ENCODE data around the gene STARD13.

DNA sequence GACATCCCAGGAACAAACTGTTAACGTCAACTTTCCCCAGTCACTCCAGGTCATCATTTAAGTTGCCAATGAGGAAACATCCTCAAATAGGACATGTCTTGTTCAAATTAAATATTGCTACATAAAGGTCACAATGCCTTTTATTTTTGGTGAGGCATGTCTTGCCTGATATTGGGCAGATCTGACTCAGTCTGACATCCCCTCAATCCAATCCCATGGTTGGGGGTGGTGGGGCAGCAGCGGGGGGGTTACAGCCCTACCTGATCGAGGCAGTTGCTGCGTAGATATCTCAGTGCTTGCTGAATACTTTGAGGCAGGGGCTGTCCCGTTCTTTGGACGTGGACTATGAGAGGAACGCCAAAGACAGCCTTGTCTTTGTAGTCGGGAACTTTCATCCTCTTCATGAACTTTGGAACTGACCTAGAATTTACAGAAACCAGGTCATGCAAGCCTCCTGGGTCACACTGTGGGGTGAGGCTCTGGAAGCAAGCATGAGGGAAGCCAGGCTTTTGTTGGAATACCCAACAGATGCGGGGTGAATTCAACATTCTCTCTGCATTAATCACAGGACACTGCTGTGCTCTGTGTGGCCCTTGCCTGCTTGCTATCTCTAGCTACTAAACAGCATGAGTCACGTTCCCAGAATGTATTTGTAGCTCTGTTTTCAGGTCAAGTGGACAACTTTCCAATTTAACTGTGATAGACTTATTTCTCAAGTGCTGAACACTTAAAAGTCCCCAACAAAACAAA, 159.6 kb downstream of the STARD13 start:
- peak; percentile 90 for TF ChIP-seq JUND (IDR thresholded peaks at IDR 0.05)
- TF ChIP-seq, protein P1, sequence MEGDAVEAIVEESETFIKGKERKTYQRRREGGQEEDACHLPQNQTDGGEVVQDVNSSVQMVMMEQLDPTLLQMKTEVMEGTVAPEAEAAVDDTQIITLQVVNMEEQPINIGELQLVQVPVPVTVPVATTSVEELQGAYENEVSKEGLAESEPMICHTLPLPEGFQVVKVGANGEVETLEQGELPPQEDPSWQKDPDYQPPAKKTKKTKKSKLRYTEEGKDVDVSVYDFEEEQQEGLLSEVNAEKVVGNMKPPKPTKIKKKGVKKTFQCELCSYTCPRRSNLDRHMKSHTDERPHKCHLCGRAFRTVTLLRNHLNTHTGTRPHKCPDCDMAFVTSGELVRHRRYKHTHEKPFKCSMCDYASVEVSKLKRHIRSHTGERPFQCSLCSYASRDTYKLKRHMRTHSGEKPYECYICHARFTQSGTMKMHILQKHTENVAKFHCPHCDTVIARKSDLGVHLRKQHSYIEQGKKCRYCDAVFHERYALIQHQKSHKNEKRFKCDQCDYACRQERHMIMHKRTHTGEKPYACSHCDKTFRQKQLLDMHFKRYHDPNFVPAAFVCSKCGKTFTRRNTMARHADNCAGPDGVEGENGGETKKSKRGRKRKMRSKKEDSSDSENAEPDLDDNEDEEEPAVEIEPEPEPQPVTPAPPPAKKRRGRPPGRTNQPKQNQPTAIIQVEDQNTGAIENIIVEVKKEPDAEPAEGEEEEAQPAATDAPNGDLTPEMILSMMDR (IDR thresholded peaks at IDR 0.05 in 2 of 3, conservative IDR thresholded peaks at IDR 0.05 in 1 of 3; ENCODE audit: borderline replicate concordance in 1 of 3, insufficient read depth in 1 of 3, low read depth in 2 of 3, low read length in 2 of 3): no peak
- TF ChIP-seq POLR2AphosphoS5 (IDR thresholded peaks at IDR 0.05; ENCODE audit: low read depth, low read length): peak; percentile 30; the same call in 1 of the 2 replicates
- no peak for TF ChIP-seq ZNF274 (IDR thresholded peaks at IDR 0.05; ENCODE audit: low read depth, low read length)
- TF ChIP-seq, protein P2, sequence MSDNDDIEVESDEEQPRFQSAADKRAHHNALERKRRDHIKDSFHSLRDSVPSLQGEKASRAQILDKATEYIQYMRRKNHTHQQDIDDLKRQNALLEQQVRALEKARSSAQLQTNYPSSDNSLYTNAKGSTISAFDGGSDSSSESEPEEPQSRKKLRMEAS (IDR thresholded peaks at IDR 0.05): peak; percentile 39; the same call in 1 of the 2 replicates
- no peak for TF ChIP-seq POLR2A (IDR thresholded peaks at IDR 0.05; ENCODE audit: borderline replicate concordance, extremely low read depth, insufficient read depth, insufficient read length)
